ENCODE measurements around the gene XRCC1.

DNA sequence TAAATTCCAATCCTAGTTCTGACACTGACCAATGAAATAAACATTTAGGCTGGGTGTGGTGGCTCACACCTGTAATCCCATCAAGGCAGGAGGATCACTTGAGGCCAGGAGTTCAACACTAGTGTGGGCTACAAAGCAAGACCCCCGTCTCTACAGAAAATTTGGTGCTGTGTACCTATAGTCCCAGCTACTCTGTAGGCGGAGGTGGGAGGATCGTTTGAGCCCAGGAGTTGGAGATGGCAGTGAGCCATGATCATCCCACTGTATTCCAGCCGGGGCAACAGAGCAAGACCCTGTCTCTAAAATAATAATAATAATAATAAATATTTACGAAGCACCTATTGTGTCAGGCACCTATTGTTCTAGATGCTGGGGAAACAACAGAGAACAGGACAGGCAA, 13.9 kb upstream of the XRCC1 start:
- TF ChIP-seq, protein P1, sequence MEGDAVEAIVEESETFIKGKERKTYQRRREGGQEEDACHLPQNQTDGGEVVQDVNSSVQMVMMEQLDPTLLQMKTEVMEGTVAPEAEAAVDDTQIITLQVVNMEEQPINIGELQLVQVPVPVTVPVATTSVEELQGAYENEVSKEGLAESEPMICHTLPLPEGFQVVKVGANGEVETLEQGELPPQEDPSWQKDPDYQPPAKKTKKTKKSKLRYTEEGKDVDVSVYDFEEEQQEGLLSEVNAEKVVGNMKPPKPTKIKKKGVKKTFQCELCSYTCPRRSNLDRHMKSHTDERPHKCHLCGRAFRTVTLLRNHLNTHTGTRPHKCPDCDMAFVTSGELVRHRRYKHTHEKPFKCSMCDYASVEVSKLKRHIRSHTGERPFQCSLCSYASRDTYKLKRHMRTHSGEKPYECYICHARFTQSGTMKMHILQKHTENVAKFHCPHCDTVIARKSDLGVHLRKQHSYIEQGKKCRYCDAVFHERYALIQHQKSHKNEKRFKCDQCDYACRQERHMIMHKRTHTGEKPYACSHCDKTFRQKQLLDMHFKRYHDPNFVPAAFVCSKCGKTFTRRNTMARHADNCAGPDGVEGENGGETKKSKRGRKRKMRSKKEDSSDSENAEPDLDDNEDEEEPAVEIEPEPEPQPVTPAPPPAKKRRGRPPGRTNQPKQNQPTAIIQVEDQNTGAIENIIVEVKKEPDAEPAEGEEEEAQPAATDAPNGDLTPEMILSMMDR (conservative IDR thresholded peaks at IDR 0.05; ENCODE audit: low read length), result no peak
- no peak for TF ChIP-seq EZH2phosphoT487 (IDR thresholded peaks at IDR 0.05; ENCODE audit: borderline replicate concordance, low read depth, low read length)

Measured in OCI-LY7 (cell line).